Bronchial epithelial cell (primary cell): ENCODE results near the gene ZNF324B. TPM values are rescaled to one million over a fixed set of nuclear protein-coding genes. Genes with fewer than 3 reads are reported as not detected.

Experiments used
- DNase-seq: peaks from one replicate; pipeline ENCODE4 v3.0.0-alpha.2; 2010; ENCODE audit warnings: low read depth
- FAIRE-seq: peaks from 2 replicates; lab custom pipeline; 2011; peaks lifted over from hg19 to GRCh38; lab: Jason Lieb, UNC
- H3K27me3 ChIP-seq: 2 replicates; pipeline ENCODE4 v1.5.1; 2011; ENCODE audit warnings: low read length; ENCODE audit not compliant: control insufficient read depth, insufficient read depth
- H3K36me3 ChIP-seq: 2 replicates; pipeline ENCODE4 v1.5.1; 2011; ENCODE audit warnings: low read length; ENCODE audit not compliant: control insufficient read depth, insufficient read depth
- H3K4me3 ChIP-seq: 2 replicates; pipeline ENCODE4 v1.5.1; 2011; ENCODE audit warnings: mild to moderate bottlenecking, low read depth, low read length, control low read depth
- total RNA-seq: library from RNA; depleted of rRNA; stranded (reverse); fragments of >200 nt; gene quantifications from 2 replicates; pipeline ENCODE4 v1.2.1, GENCODE V29; 2014
- TF ChIP-seq, protein P1 (sequence below): IDR thresholded peaks from 2 replicates; pipeline ENCODE4 v1.5.1; 2011; ENCODE audit warnings: mild to moderate bottlenecking, moderate library complexity, low read length, control low read depth, inconsistent platforms; ENCODE audit not compliant: insufficient read depth, severe bottlenecking

The ZNF324B gene
- total RNA-seq, 1 donor from 2014 or later: 10.8 TPM

DNA sequence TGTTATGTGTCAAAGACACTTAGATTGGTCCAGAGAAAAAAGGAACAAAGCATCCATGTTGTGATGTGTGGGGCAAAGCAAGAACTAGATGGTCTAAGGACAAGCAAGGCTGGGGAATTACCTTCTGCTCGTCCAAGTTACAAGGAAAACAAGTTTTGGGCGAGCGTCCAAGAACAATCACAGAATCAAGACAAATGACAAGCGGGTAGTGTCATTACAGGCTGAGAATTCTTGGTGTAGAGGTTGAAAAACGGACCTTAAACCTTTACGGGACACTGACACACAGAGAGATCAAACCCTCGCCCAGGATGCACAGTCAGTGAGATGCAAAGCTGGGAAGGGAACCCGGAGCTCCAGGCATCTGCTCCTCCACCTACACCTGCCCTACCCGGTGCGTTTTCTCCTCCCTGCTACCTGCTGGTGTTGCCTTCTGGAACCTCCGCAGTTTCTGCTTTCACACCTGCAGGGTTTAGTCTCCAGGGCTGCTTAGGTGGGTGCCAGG lies 515 bp upstream of the ZNF324B start:
- peak overlapping the region; percentile 87 for H3K4me3 ChIP-seq
- FAIRE-seq: no peak
- TF ChIP-seq, protein P1, sequence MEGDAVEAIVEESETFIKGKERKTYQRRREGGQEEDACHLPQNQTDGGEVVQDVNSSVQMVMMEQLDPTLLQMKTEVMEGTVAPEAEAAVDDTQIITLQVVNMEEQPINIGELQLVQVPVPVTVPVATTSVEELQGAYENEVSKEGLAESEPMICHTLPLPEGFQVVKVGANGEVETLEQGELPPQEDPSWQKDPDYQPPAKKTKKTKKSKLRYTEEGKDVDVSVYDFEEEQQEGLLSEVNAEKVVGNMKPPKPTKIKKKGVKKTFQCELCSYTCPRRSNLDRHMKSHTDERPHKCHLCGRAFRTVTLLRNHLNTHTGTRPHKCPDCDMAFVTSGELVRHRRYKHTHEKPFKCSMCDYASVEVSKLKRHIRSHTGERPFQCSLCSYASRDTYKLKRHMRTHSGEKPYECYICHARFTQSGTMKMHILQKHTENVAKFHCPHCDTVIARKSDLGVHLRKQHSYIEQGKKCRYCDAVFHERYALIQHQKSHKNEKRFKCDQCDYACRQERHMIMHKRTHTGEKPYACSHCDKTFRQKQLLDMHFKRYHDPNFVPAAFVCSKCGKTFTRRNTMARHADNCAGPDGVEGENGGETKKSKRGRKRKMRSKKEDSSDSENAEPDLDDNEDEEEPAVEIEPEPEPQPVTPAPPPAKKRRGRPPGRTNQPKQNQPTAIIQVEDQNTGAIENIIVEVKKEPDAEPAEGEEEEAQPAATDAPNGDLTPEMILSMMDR: no peak
- H3K36me3 ChIP-seq: peaks cover 8% of the 10 kb centered on the region
- DNase-seq: no peak
- no peaks in the 10 kb centered on the region for H3K27me3 ChIP-seq

DNA sequence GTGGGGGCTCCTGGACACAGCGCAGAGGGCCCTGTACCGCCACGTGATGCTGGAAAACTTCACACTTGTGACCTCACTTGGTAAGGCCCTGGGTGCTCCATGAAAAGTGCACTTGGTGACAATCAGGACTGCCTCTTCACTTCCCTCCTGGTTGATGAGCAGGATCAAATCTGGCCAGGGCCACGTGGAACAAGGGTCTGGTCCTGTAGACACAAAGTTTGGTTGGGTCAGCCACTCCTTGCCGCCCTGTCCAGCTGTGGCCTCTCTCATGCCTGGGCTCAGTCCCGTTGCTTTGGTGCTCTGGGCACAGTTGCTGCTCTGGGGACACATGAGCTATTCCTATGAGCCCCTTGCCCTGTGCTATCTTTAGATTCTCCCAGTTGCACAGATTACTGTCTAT lies 2.3 kb downstream of the ZNF324B start:
- no peak for FAIRE-seq
- Histone ChIP-seq H3K27me3 (no peaks in the 10 kb centered on the region), H3K4me3 (no peak overlapping the region), H3K36me3 (peaks cover 13% of the 10 kb centered on the region)
- no peak for DNase-seq
- TF ChIP-seq, protein P1: no peak

DNA sequence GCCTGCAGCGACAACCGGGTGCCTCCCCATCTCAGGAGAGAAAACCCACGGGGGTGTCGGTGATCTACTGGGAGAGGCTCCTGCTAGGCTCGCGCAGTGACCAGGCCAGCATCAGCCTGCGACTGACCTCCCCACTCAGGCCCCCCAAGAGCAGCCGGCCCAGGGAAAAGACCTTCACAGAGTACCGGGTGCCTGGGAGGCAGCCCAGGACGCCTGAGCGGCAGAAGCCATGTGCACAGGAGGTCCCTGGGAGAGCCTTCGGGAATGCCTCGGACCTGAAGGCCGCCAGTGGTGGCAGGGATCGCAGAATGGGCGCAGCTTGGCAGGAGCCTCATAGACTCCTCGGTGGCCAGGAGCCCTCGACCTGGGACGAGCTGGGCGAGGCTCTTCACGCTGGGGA lies 3.9 kb downstream of the ZNF324B start:
- TF ChIP-seq, protein P1: no peak
- Histone ChIP-seq H3K4me3 (no peak overlapping the region), H3K36me3 (peaks cover 13% of the 10 kb centered on the region), H3K27me3 (no peaks in the 10 kb centered on the region)
- DNase-seq: no peak
- FAIRE-seq: no peak

DNA sequence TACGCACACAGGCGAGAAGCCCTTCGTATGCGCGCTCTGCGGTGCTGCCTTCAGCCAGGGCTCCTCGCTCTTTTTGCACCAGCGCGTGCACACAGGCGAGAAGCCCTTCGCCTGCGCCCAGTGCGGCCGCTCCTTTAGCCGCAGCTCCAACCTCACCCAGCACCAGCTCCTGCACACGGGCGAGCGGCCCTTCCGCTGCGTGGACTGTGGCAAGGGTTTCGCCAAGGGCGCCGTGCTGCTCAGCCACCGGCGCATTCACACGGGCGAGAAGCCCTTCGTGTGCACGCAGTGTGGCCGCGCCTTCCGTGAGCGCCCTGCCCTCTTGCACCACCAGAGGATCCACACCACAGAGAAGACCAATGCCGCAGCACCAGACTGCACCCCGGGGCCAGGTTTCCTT lies 4.7 kb downstream of the ZNF324B start:
- Histone ChIP-seq H3K4me3 (no peak overlapping the region), H3K27me3 (no peaks in the 10 kb centered on the region), H3K36me3 (peaks cover 13% of the 10 kb centered on the region)
- DNase-seq (no peak), FAIRE-seq (no peak)
- TF ChIP-seq, protein P1: no peak

DNA sequence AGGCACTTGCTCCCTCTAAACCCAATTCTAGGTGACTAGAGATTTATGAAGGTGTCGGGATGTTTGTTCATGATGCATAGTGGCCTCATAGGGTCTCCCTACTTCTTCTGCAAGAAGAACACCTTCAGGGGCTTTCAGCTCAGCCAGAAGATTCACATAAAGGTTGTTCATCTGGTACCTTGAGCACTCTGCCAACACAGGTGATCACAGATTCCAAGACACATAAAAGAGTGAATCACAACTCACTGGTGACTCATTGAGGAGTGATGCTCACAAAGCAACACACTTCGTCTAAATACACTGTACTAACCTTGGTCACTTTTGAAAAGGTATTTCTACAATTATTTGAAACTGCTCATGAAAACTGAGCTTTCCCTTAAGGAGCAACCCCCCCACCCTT lies 8.6 kb downstream of the ZNF324B start:
- DNase-seq: peak; percentile 82
- TF ChIP-seq, protein P1: no peak
- Histone ChIP-seq H3K27me3 (no peaks in the 10 kb centered on the region), H3K36me3 (peaks cover 5% of the 10 kb centered on the region), H3K4me3 (no peak overlapping the region)
- FAIRE-seq: peak; percentile 81
